HG03460 (cell line): ENCODE measurements around the gene SIDT1.

ENCODE experiments used
- ATAC-seq: cut with Tn5 transposase; IDR thresholded peaks from one replicate; pipeline ENCODE4 v1.9.1; 2021; ENCODE audit not compliant: unreplicated experiment

SIDT1 gene

DNA sequence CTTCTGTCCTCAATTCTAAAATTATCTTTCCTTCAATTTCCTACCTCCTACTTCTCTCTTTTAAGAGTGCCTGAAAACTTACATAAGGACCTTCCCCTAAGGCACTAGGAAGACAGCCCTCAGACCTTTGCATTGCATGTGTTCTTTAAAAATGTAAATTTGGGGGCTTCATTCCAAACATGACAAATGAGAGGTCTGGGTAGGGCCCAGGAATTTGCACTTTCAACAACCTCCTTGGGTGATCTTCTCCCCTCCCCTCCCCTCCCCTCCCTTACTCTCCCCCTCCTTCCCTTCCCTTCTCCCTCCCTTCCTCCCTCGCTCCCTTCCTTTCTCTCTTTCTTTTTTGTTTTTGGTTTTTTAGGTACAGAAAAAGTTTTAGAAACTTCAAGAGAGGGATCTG is 145.4 kb downstream of the SIDT1 start:
- ATAC-seq = no peak

DNA sequence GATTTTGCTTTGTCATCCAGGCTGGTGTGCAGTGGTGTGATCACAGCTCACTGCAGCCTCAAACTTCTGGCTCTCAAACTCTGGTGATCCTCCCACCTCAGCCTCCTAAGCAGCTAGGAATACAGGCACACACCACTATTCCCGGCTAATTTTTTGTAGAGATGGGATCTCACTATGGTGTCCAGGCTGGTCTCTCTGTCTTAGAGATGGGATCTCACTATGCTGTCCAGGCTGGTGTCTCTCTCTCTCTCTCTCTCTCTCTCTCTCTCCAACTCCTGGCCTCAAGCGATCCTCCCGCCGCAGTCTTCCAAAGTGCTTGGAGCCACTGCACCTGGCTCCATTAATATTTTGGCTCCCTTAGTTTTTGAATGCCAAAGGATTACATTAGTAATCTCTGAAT is 146.4 kb downstream of the SIDT1 start:
- no peak for ATAC-seq
